Stimulated activated CD4-positive, alpha-beta T cell treated with anti-CD3 and anti-CD28 coated beads, Interleukin-1b, Interleukin-23, amount 100 ng/mL, for 4 hours (primary cell): ENCODE data around the gene PCGF1.
"Not testable (repeated sequence)": the region's sequence is repeated elsewhere in the genome, so short reads cannot be mapped to it uniquely, and the experiment has no call there.

ENCODE experiments used
- DNase-seq, 2 donors: peaks; one replicate each; pipeline ENCODE4 v3.0.0-alpha.2; 2020; ENCODE audit warnings: low read depth in 2 of 2

PCGF1 gene

DNA sequence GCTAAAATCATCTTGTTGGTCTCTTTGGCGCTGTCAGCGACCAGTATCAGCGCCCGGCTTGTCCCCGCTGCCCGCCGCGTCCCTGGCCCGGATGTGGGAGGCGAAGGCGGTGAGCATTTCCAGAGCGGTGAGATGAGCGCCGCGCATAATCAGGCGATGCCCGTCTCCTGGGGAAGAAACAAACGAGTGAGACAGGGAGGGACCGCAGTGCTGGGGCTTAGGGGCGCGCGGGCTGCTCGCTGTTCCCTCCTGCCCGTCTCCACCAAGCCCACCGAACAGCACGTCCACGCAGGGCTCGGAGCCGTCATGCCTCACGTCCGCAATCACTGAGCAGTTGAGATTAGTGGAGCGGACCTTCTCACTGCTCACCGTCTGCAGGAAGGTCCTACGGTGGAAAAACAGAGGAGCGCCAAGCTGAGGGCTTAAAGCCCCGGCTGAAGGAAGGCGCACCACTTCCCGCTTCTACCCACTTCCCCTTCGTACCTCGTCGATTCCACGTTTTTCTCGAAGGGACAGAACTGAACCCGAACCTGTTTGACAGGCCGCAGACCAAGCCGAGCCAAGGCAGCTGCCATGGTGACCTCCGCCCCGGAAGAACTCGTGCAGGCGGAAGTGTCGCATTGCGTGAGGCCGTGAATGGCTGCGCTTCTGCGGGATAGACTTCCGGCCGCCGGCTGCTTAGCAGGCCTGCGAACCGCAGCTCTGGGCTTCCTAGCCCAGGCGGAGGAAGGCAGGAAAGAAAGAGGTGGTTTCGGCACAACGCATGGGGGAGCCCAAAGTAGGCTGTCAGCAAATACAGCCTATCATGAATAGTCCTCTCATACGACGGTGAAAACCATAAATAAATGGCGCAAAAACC, 35.2 kb downstream of the PCGF1 start, which contains the start of gene MRPL53:
MRPL53 (minus strand) TSS at position 595 of the 859 bp plus-strand sequence; CDS start at position 575, 20 bp downstream.
- peak; percentile 96 for DNase-seq

DNA sequence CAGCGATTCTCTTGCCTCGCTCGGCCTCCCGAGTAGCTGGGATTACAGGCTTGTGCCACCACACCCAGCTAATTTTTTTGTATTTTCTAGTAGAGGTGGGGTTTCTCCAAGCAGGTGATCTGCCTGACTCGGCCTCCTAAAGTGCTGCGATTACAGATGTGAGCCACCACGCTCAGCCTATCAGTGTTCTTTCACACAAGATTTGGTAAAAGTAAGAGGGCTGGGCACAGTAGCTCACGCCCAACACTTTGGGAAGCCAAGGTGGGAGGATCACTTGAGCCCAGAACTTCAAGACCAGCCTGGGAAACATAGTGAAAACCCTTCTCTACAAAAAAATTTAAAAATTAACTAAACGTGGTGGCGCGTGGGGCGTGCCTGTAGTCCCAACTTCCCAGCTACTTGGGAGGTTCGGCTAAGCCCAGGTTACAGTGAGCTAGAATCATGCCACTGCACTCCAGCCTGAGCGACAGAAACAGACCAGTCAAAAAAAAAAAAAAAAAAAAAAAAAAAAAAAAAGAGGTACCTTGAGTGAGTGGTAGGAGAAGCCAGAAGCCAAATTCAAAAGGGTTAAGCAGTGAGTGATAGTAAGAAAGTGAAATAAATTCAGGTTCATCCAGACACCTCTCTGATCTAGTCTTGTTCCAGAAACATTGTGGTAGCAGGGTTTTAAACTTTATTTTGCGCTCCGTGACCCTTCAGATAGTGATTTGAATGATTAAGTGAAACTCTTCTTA, 36.0 kb downstream of the PCGF1 start:
- no peak for DNase-seq

DNA sequence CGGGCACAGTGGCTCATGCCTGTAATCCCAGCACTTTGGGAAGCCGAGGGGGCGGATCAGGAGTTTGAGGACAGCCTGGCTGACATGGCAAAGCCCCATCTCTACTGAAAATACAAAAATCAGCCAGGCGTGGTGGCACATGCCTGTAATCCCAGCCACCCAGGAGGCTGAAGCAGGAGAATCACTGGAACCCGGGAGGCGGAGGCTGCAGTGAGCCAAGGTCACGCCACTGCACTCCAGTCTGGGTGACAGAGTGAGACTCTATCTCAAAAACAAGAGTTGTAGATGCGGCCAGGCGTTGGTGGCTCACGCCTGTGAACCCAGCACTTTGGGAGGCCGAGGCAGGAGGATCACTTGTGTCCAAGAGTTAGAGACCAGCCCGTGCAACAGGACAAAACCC, 36.8 kb downstream of the PCGF1 start:
- DNase-seq, result not testable (repeated sequence)

DNA sequence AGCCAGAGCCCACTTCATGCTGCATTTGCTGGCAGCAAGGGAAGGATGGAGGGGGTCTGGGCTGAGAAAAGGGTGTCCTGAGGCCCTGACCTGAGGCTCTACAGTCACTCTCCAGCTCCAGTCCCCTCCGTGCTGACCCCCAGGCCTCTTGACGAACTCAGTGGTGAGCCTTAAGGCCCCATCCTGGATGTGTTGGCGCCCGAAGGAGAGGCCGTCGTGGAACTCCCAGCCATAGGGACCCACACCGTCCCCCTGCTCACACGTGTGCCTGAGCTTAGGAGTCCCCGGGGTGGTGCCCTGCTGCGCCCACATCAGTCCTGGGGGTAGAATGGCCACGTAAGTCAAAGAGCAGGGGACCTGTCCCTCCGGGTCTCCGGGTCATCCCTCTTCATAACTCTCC, 43.1 kb downstream of the PCGF1 start:
- no peak for DNase-seq

DNA sequence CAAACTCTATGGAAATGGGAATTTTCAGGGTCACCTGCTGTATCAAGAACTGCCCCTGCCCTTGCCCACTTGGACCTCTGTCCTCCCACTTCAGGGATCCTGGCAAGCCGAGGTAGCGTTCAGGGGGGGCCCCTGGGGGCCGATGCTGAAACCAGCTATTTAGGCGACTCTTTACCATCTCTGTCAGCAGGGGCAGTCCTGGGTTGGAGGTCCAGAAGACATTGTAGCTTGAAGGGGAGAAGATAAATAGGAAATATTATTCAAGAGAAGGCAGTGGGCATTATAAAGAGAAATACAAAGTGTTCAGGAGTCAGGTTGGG, 44.7 kb downstream of the PCGF1 start:
- DNase-seq, result no peak

DNA sequence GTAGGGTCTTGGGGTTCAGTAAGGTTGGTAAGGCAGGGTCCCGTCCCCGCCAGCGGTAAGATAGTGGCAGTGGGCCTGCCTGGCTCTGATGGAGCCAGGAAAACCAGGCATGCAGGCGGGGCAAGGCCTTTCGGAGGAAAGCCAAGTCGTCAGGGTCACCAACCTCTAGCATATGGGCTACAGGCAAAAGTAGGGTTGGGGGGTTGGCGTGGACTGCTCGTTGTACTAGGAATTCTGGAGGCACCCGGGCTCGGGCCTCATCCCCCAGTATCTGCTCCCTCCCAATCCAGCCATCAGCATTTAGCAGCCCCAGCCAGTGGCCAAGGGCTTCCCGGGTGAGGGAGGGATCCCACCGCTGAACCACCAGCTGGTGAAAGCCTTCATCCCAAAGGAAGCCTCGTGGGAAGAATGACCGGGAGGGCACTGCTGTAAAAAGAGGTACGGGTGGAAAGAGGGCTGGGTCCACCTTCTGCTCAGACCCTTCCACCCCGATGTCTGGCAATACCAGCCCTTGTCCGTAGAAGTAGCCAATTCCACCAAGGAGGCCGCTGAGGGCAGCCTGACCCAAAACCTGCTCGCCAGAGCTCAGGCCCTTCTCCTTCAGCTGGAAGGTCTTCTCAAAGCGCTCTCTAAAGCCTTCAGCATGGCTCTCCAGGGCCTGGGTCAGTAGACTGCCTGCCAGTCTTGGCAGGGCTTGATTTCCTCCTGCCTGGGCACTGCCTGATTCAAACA, 45.3 kb downstream of the PCGF1 start:
- DNase-seq, result no peak

DNA sequence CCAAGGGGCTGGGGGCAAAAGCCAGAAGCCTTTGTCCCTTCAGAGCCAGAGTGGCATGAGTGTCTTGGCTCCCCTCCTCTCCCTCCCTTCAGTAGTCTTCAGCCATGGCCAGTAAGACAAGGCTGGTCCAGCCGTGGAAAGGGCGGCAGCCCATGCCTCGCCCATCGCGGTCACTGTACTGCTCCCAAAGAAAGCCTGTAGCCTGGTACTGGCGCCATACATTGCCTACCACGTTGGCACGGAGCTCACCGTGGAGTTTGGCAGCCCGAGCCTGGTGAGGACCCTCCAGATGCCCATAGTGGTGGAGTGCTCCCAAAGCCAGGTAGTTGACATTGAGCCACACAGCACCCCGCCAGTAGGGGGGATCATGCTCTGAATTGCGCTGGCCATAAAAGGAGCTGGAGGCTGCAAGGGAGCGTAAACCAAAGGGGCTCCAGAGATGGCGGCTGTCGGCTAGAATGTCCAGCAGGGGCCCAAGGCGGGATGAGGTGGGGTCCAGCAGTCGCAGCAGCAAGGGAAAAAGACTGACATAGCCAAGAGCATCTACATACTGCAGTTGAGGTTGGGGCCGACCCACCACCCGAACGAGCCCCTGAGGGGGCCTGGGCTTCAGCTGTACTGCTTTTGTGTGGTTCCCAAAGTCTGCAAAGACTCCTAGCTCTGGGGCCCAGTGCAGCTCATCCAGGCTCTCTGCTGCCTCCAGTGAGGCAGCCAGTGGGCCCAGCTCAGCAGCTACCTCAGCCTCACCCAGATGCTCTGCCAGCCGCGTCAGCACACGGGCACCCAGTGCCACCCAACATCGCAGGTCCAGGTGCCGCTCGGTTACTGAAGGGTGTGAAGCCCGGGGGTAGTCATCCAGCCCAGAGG, 46.1 kb downstream of the PCGF1 start:
- DNase-seq, result no peak

DNA sequence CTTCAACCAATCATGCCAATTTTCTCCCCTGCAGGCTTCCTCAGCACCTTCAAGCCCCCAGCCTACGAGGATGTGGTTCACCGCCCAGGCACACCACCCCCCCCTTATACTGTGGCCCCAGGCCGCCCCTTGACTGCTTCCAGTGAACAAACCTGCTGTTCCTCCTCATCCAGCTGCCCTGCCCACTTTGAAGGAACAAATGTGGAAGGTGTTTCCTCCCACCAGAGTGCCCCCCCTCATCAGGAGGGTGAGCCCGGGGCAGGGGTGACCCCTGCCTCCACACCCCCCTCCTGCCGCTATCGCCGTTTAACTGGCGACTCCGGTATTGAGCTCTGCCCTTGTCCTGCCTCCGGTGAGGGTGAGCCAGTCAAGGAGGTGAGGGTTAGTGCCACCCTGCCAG, 47.3 kb downstream of the PCGF1 start:
- not testable (repeated sequence) for DNase-seq

DNA sequence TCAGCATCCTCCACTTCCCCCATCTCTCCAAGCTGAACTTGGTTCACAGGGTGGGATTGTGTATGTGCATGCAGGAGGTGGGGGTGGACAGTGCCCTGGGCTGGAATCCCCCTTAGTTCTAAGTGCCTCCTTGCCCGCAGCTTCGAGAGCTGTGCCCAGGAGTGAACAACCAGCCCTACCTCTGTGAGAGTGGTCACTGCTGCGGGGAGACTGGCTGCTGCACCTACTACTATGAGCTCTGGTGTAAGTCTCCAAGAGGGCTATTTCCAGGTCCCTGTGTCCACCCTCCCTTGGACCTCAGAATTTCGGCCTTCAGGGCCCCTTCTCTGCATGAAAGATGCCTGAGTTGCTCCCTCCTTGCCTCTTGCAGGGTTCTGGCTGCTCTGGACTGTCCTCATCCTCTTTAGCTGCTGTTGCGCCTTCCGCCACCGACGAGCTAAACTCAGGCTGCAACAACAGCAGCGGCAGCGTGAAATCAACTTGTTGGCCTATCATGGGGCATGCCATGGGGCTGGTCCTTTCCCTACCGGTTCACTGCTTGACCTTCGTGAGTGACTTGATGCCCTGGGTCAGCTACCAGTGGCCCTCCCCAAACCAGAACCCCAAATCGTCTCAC, 47.9 kb downstream of the PCGF1 start:
- not testable (repeated sequence) for DNase-seq

DNA sequence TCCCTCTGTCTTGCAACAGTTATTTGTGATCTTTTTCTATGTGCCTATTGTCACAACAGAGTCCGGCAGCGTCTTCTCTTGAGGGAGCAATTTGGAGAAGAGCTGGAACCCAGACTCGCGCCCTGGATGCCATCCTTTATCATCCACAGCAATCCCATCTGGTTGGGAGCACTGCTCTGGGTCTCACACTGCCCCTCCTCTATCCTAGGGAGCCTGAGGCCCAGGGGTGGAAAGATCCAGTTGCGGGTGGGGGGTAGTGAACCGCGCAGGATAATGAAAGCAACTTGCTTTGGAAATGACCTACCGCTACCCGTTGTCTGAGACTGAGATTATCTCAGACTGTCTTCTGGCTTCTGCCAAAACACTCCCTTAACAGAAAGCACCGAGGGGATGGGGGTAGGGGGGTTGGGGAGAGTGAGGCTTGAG, 48.5 kb downstream of the PCGF1 start:
- no peak for DNase-seq

DNA sequence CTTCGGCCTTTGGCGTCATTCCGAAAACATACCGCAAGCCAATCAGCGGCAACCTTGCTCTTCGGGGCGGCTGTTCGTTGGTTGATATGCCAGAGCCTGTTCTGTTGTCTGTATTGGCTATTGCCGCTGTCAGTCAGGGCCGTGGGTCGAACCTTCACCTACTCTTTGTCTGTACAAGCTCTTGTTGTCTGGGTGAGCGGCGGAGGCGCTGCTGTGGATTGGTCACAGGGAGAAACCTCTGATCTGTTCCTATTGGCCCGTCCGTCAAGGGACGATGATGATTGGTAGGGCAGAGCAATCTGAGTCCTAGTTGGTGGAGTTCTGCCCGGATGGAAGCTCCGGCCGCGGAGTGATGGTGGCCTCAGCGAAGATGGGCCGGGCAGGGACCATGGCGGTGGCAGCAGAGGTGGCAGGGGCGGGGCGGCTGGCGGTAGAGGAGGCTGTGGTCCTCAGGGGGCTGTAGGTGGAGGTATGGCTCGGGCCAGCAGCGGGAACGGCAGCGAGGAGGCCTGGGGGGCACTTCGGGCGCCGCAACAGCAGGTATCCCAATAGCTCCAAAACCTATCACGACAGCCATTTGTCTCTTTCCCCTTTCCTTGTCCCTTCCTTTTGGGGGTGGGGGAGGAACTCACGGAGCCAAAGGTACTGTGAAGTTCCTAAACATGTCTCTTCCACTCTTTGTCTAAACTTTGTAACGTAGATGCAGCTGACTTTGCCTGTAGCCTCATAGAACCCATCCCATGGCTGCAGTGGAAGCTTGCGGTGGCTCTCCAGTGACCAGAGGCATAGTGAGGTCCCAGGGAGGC, 49.2 kb downstream of the PCGF1 start, which contains the start of gene WBP1:
WBP1 (plus strand) TSS at position 307 of the 806 bp plus-strand sequence; CDS start at position 472, 165 bp downstream.
- DNase-seq, result peak; percentile 92 to 98

DNA sequence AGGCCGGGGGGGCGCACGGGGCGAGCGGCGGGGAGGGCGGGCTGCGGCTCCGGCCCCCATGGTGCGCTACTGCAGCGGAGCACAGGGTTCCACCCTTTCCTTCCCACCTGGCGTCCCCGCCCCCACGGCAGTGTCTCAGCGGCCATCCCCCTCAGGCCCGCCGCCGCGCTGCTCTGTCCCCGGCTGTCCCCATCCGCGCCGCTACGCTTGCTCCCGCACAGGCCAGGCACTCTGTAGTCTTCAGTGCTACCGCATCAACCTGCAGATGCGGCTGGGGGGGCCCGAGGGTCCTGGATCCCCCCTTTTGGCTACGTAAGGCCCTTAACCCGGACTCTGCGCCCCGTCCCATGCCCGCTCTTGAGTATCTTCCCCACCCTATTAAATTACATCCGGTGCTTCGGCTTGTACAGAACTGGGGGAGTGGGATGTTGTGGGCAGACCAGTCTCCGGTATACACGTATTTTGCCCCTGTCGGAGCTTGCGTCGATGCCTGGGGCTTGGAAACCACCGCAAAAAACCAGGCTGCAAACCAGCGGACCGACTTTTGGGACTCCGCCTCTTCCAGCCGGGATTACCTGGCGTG, 49.9 kb downstream of the PCGF1 start:
- peak; percentile 64 to 81 for DNase-seq

DNA sequence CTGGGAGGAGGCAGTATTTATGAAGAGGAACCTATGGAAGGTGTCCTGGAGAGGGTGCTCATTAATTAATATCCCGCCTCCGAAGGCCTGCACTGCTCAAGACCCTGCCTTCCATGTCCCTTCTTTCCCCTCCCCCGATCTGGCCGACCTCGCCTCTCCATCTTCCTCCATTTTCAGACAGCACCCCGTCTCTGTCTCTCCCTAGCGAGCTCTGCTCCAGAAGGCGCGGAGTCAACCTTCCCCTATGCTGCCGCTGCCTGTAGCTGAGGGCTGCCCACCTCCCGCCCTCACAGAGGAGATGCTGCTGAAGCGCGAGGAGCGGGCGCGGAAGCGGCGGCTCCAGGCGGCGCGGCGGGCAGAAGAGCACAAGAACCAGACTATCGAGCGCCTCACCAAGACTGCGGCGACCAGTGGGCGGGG, 50.4 kb downstream of the PCGF1 start:
- DNase-seq, result no peak
